ENCODE results near the gene SLC25A19.

SLC25A19 gene

DNA sequence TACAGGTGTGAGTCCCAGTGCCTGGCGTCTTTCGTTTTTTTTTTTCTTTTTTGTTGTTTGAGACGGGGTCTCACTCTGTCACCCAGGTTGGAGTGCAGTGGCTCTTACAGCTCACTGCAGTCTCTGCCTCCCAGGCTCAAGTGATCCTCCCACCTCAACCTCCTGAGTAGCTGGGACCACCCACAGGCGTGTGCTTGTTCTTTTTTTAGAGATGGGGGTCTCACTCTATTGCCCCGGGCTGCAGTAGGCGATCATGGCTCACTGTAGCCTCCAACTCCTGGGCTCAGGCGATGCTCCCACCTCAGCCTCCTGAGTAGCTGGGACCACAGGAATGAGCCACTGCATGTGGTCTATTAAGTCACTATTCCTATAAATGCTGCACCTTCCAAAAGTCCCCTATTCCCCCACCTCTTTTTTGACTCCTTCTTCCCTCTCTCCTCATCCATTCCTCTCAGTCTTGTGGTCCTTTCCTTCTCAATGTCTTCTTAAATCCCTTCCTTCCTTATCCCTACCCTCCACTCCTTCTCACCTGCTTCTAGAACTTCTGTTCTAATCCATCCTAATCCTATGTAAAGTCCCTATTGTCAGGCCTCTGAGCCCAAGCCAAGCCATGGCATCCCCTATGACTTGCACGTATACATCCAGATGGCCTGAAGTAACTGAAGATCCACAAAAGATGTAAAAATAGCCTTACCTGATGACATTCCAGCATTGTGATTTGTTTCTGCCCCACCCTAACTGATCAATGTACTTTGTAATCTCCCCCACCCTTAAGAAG, 37.0 kb downstream of the SLC25A19 start:
- Histone ChIP-seq H3K4me1 (ENCODE audit: insufficient read depth, low read length, poor library complexity, severe bottlenecking) (no peaks in the 10 kb centered on the region), H3K9ac (ENCODE audit: low read depth, low read length, poor library complexity, severe bottlenecking) (no peak overlapping the region), H3K27me3 (ENCODE audit: insufficient read depth, low read length, poor library complexity, severe bottlenecking) (no peaks in the 10 kb centered on the region), H3K9me2 (replicated peaks; ENCODE audit: low read depth, low read length) (no peaks in the 10 kb centered on the region), H3K4me3 (ENCODE audit: low read length, poor library complexity, severe bottlenecking) (no peak overlapping the region), H3K4me2 (ENCODE audit: low read depth, low read length, poor library complexity, severe bottlenecking) (no peak overlapping the region), H3F3A (ENCODE audit: low read depth) (no peaks in the 10 kb centered on the region), H3K36me3 (ENCODE audit: insufficient read depth, low read length) (no peaks in the 10 kb centered on the region), H2AFZ (ENCODE audit: low read length) (no peak overlapping the region), H3K9me3 (ENCODE audit: insufficient read depth, low read depth, low read length) (no peaks in the 10 kb centered on the region), H4K20me1 (ENCODE audit: insufficient read depth, low read length, poor library complexity, severe bottlenecking) (no peaks in the 10 kb centered on the region), H3K79me2 (ENCODE audit: insufficient read depth, low read length) (peaks cover 22% of the 10 kb centered on the region; the same call in 1 of the 2 replicates)
- TF ChIP-seq, protein P1, sequence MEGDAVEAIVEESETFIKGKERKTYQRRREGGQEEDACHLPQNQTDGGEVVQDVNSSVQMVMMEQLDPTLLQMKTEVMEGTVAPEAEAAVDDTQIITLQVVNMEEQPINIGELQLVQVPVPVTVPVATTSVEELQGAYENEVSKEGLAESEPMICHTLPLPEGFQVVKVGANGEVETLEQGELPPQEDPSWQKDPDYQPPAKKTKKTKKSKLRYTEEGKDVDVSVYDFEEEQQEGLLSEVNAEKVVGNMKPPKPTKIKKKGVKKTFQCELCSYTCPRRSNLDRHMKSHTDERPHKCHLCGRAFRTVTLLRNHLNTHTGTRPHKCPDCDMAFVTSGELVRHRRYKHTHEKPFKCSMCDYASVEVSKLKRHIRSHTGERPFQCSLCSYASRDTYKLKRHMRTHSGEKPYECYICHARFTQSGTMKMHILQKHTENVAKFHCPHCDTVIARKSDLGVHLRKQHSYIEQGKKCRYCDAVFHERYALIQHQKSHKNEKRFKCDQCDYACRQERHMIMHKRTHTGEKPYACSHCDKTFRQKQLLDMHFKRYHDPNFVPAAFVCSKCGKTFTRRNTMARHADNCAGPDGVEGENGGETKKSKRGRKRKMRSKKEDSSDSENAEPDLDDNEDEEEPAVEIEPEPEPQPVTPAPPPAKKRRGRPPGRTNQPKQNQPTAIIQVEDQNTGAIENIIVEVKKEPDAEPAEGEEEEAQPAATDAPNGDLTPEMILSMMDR (conservative IDR thresholded peaks at IDR 0.05; ENCODE audit: low read length), result no peak
- no peak for TF ChIP-seq EZH2phosphoT487 (IDR thresholded peaks at IDR 0.05; ENCODE audit: borderline replicate concordance)

DNA sequence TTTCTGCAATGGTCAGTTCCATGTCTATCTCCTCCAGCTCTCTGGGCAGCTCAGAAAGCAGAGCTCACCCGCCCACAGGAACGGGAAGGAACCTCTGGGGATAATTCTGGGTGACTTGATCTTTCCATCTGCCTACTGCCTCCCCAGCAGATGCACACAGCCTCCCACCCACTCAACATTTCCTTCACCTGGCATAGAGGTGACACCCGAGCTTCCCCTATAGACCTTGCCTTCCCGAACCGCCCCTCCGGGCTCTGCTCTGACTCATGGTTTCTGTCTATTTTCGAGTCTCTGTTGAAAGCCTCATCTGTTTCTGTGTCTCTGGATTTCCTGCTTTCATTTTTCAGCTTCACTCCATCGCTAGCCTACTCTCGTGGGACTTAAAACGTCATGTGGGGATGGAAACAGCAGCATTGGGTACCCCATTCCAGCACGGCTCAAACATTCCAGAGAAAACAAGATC, 39.2 kb downstream of the SLC25A19 start:
- Histone ChIP-seq H3F3A (ENCODE audit: low read depth) (no peaks in the 10 kb centered on the region), H3K9me2 (replicated peaks; ENCODE audit: low read depth, low read length) (no peaks in the 10 kb centered on the region), H4K20me1 (ENCODE audit: insufficient read depth, low read length, poor library complexity, severe bottlenecking) (no peaks in the 10 kb centered on the region), H3K9me3 (ENCODE audit: insufficient read depth, low read depth, low read length) (no peaks in the 10 kb centered on the region), H3K79me2 (ENCODE audit: insufficient read depth, low read length) (peaks cover 22% of the 10 kb centered on the region; the same call in 1 of the 2 replicates), H3K9ac (ENCODE audit: low read depth, low read length, poor library complexity, severe bottlenecking) (no peak overlapping the region), H2AFZ (ENCODE audit: low read length) (no peak overlapping the region), H3K27me3 (ENCODE audit: insufficient read depth, low read length, poor library complexity, severe bottlenecking) (no peaks in the 10 kb centered on the region), H3K36me3 (ENCODE audit: insufficient read depth, low read length) (peaks cover 18% of the 10 kb centered on the region; the same call in 1 of the 2 replicates), H3K4me3 (ENCODE audit: low read length, poor library complexity, severe bottlenecking) (no peak overlapping the region), H3K4me2 (ENCODE audit: low read depth, low read length, poor library complexity, severe bottlenecking) (no peak overlapping the region), H3K4me1 (ENCODE audit: insufficient read depth, low read length, poor library complexity, severe bottlenecking) (no peaks in the 10 kb centered on the region)
- TF ChIP-seq EZH2phosphoT487 (IDR thresholded peaks at IDR 0.05; ENCODE audit: borderline replicate concordance), result no peak
- TF ChIP-seq, protein P1 (conservative IDR thresholded peaks at IDR 0.05; ENCODE audit: low read length), result no peak

DNA sequence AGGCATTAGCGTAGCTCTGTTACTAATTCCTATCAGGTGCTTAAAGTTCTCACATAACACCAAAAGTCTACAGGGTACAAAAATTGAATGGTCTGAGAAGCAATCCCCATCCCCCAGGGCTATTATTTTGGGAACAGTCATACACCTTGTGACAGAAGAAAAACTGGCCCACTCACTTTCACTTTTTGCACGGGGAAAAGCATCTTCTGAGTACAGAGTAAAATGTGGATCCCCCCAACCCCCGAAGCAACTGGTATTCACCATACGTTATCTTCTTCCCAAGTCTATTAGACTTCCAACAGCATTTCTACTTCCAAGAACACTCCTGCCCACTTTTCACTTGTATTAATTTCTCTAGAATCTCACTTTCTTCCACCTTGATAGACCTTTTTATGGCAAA, 39.7 kb downstream of the SLC25A19 start:
- Histone ChIP-seq H2AFZ (ENCODE audit: low read length) (no peak overlapping the region), H3K79me2 (ENCODE audit: insufficient read depth, low read length) (peaks cover 22% of the 10 kb centered on the region; the same call in 1 of the 2 replicates), H3F3A (ENCODE audit: low read depth) (no peaks in the 10 kb centered on the region), H3K4me2 (ENCODE audit: low read depth, low read length, poor library complexity, severe bottlenecking) (no peak overlapping the region), H3K9me3 (ENCODE audit: insufficient read depth, low read depth, low read length) (no peaks in the 10 kb centered on the region), H3K36me3 (ENCODE audit: insufficient read depth, low read length) (peaks cover 23% of the 10 kb centered on the region; the same call in 1 of the 2 replicates), H3K9ac (ENCODE audit: low read depth, low read length, poor library complexity, severe bottlenecking) (no peak overlapping the region), H4K20me1 (ENCODE audit: insufficient read depth, low read length, poor library complexity, severe bottlenecking) (no peaks in the 10 kb centered on the region), H3K27me3 (ENCODE audit: insufficient read depth, low read length, poor library complexity, severe bottlenecking) (no peaks in the 10 kb centered on the region), H3K4me3 (ENCODE audit: low read length, poor library complexity, severe bottlenecking) (no peak overlapping the region), H3K4me1 (ENCODE audit: insufficient read depth, low read length, poor library complexity, severe bottlenecking) (no peaks in the 10 kb centered on the region), H3K9me2 (replicated peaks; ENCODE audit: low read depth, low read length) (no peaks in the 10 kb centered on the region)
- TF ChIP-seq, protein P1 (conservative IDR thresholded peaks at IDR 0.05; ENCODE audit: low read length), result no peak

Data from Loucy (cell line).